Endodermal cell (in vitro differentiated cells): ENCODE measurements around the gene PAN2. TPM values are rescaled to one million over a fixed set of nuclear protein-coding genes. Genes with fewer than 3 reads are reported as not detected.

Source experiments
- DNase-seq: peaks from one replicate; pipeline ENCODE4 v3.0.0-alpha.2; 2017
- H3K27ac ChIP-seq: 2 replicates; pipeline ENCODE4 v1.5.1; 2013; ENCODE audit warnings: mild to moderate bottlenecking, low read depth, low read length, moderate library complexity
- H3K27me3 ChIP-seq: 2 replicates; pipeline ENCODE4 v1.6.1; 2013; ENCODE audit warnings: mild to moderate bottlenecking, low read length, moderate library complexity; ENCODE audit not compliant: insufficient read depth, control insufficient read depth, poor library complexity, severe bottlenecking
- H3K36me3 ChIP-seq: 2 replicates; pipeline ENCODE4 v1.7.0; 2013; ENCODE audit warnings: mild to moderate bottlenecking, low read length, moderate library complexity; ENCODE audit not compliant: control insufficient read depth, insufficient read depth
- H3K4me1 ChIP-seq: one replicate; pipeline ENCODE4 v1.7.0; 2013; ENCODE audit warnings: low read length; ENCODE audit not compliant: control insufficient read depth, insufficient read depth
- H3K4me3 ChIP-seq: 2 replicates; pipeline ENCODE4 v1.5.1; 2013; ENCODE audit warnings: mild to moderate bottlenecking, low read length, moderate library complexity
- H3K9ac ChIP-seq: 2 replicates; pipeline ENCODE4 v1.6.1; 2013; ENCODE audit warnings: mild to moderate bottlenecking, low read length, moderate library complexity; ENCODE audit not compliant: poor library complexity, severe bottlenecking; ENCODE audit errors: extremely low read depth
- H3K9me3 ChIP-seq: 2 replicates; pipeline ENCODE4 v1.6.1; 2013; ENCODE audit warnings: mild to moderate bottlenecking, low read length, moderate library complexity; ENCODE audit not compliant: control insufficient read depth
- H3K27ac Mint-ChIP-seq: 2 replicates; pipeline ENCODE4 v1.8.0; 2020; ENCODE audit warnings: mixed read lengths
- H3K27me3 Mint-ChIP-seq: 2 replicates; pipeline ENCODE4 v1.8.0; 2021; ENCODE audit warnings: mild to moderate bottlenecking, mixed read lengths; ENCODE audit not compliant: insufficient read depth
- H3K36me3 Mint-ChIP-seq: 2 replicates; pipeline ENCODE4 v1.8.0; 2020; ENCODE audit warnings: low read depth, mixed read lengths
- H3K4me1 Mint-ChIP-seq: 2 replicates; pipeline ENCODE4 v1.8.0; 2020; ENCODE audit warnings: mixed read lengths
- H3K4me3 Mint-ChIP-seq: 2 replicates; pipeline ENCODE4 v1.8.0; 2020; ENCODE audit warnings: mild to moderate bottlenecking, moderate library complexity, mixed read lengths
- H3K9me3 Mint-ChIP-seq: 2 replicates; pipeline ENCODE4 v1.8.0; 2020; ENCODE audit warnings: mild to moderate bottlenecking, mixed read lengths
- CTCF ChIP-seq: fragments of 200-600 bp; sonication (generic); conservative IDR thresholded peaks from 2 replicates; pipeline ENCODE4 v1.5.0; 2021; ENCODE audit warnings: antibody characterized with exemption, mild to moderate bottlenecking
- WGBS, 2 experiments: methylation state at CpG; one replicate each; pipeline versions ENCODE4 v1.1.5 to v1.1.7; 2013; ENCODE audit warnings: missing lambda C conversion rate in 2 of 2, mixed read lengths in 1 of 2; ENCODE audit not compliant: insufficient coverage in 1 of 2, insufficient read length in 1 of 2; 5-methylcytosine and 5-hydroxymethylcytosine counted together
- total RNA-seq, 2 donors: library from RNA; stranded (reverse); fragmentation: NEBNext Ultra II Directional in 1 of 2; extraction: Animal tissue kit (Norgen Biotek cat#: 25700) in 1 of 2; gene quantifications; 2 replicates in 1 of 2; 3 replicates in 1 of 2; pipeline ENCODE4 v1.2.1, GENCODE V29; 2021

PAN2 gene
- total RNA-seq, 2 donors from 2014 or later: 66.5 to 90.3 TPM

- H3K27me3 Mint-ChIP-seq: no peaks in the 10 kb centered on the region
- peaks cover 9% of the 10 kb centered on the region for H3K4me1 ChIP-seq
- no peaks in the 10 kb centered on the region for H3K9me3 Mint-ChIP-seq
- H3K27ac Mint-ChIP-seq: no peak overlapping the region
- H3K9me3 ChIP-seq: no peaks in the 10 kb centered on the region
- no peaks in the 10 kb centered on the region for H3K27me3 ChIP-seq
- H3K27ac ChIP-seq: no peak overlapping the region
- peaks cover 20% of the 10 kb centered on the region for H3K36me3 Mint-ChIP-seq
- TF ChIP-seq CTCF: no peak
- peaks cover 17% of the 10 kb centered on the region for H3K4me1 Mint-ChIP-seq
- H3K4me3 Mint-ChIP-seq: no peak overlapping the region
- no peak overlapping the region for H3K9ac ChIP-seq
- WGBS, 2 experiments: 93% methylated on average over 5 of the region's 5 CpGs
- no peak overlapping the region for H3K4me3 ChIP-seq
- no peak for DNase-seq
- H3K36me3 ChIP-seq: peaks cover 37% of the 10 kb centered on the region
Measured at GRCh38 chr12:56296295-56296694, 37.5 kb downstream of the PAN2 start.

DNA sequence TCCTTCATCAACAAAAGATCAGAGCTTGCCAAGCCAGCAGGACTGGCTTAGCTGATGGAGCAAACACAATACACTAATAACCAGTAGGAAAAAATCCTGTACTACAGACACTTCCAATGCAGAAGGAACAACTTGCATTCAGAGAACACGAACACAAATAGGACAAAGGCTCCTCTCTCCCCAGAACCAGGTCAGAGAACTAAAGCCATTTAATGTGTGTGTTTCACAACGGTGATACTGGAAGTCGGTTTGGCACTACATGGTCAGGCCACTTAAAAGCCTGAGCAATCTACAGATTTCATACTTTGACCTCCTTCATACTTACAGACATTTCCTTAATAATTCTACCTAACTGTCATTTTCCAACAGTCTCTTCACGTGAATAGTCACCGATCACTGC, 40.0 kb downstream of the PAN2 start:
- Histone ChIP-seq H3K4me1 (no peaks in the 10 kb centered on the region), H3K9ac (no peak overlapping the region), H3K27me3 (no peaks in the 10 kb centered on the region), H3K36me3 (peaks cover 54% of the 10 kb centered on the region), H3K27ac (no peak overlapping the region), H3K9me3 (no peaks in the 10 kb centered on the region), H3K4me3 (no peak overlapping the region)
- Mint-ChIP-seq H3K27me3 (no peaks in the 10 kb centered on the region), H3K4me3 (no peak overlapping the region), H3K4me1 (peaks cover 7% of the 10 kb centered on the region), H3K9me3 (no peaks in the 10 kb centered on the region), H3K36me3 (peaks cover 35% of the 10 kb centered on the region), H3K27ac (no peak overlapping the region)
- DNase-seq: no peak
- TF ChIP-seq CTCF: no peak
- WGBS, 2 experiments: 90 to 98% methylated on average over 5 of the region's 5 CpGs

DNA sequence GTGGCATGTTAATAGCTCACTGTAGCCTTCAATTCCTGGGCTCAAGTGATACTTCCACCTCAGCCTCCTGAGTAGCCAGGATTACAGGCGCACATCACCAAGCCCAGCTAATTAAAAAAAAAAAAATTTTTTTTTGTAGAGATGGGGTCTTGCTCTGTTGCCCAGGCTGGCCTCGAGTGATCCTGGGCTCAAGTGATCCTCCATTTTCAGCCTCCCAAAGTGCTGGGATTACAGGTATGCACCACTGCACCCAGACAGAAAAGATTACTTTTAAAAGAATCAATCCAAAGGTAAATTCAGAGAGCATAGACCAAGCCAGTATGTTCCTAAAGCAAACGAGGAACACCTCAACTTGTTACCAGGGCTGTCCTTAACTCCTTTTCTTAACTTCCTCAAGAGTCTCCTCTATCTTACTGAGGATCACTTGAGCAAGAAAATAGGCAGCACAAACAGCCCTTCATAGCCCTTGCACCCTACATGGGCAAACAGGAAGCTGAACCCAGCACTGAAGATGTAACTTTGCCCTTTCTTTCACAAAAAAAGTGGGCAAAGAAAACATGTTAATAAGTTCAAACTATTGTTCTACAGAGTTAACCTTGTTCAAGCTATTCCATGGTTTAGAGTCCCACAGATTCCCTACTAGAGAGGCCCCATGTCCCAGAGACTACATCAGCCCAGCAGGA, 45.0 kb downstream of the PAN2 start:
- peaks cover 40% of the 10 kb centered on the region for H3K36me3 Mint-ChIP-seq
- TF ChIP-seq CTCF: no peak
- Histone ChIP-seq H3K4me3 (no peak overlapping the region), H3K4me1 (no peaks in the 10 kb centered on the region), H3K9me3 (no peaks in the 10 kb centered on the region), H3K9ac (no peak overlapping the region), H3K27ac (no peak overlapping the region), H3K36me3 (peaks cover 52% of the 10 kb centered on the region), H3K27me3 (no peaks in the 10 kb centered on the region)
- H3K27me3 Mint-ChIP-seq: no peaks in the 10 kb centered on the region
- no peak for DNase-seq
- H3K27ac Mint-ChIP-seq: no peak overlapping the region
- no peak overlapping the region for H3K4me3 Mint-ChIP-seq
- H3K4me1 Mint-ChIP-seq: peaks cover 2% of the 10 kb centered on the region
- no peaks in the 10 kb centered on the region for H3K9me3 Mint-ChIP-seq
- 85% methylated on average over 3 of the region's 3 CpGs; no CpG with 5 or more reads in 1 of the 2 experiments for WGBS, 2 experiments
